Measurements from ENCODE around the gene PDXP.

DNA sequence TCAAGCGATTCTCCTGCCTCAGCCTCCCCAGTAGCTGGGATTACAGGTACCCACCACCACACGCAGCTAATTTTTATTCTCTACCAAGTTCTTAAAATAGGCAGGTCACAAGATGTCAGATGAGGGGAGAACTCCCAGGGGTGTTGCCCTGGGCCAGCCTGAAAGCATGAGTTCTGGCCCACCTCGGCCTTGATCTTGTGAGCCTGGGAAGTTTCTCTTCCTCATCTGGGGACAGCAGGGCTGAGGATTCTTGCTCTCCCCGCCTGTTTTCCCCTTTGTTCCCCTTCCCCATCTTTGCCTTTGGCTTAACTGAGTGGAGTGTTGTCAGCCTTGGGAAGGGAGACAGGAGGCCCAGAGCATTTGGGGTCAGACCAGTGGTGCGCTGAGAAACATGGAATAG, 3.5 kb downstream of the PDXP start:
- TF ChIP-seq, protein P1, sequence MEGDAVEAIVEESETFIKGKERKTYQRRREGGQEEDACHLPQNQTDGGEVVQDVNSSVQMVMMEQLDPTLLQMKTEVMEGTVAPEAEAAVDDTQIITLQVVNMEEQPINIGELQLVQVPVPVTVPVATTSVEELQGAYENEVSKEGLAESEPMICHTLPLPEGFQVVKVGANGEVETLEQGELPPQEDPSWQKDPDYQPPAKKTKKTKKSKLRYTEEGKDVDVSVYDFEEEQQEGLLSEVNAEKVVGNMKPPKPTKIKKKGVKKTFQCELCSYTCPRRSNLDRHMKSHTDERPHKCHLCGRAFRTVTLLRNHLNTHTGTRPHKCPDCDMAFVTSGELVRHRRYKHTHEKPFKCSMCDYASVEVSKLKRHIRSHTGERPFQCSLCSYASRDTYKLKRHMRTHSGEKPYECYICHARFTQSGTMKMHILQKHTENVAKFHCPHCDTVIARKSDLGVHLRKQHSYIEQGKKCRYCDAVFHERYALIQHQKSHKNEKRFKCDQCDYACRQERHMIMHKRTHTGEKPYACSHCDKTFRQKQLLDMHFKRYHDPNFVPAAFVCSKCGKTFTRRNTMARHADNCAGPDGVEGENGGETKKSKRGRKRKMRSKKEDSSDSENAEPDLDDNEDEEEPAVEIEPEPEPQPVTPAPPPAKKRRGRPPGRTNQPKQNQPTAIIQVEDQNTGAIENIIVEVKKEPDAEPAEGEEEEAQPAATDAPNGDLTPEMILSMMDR (IDR thresholded peaks at IDR 0.05; ENCODE audit: extremely low read depth in 1 of 2, insufficient read depth in 1 of 2, low read depth in 1 of 2, low read length in 2 of 2) = no peak
- TF ChIP-seq POLR2A (IDR thresholded peaks at IDR 0.05; ENCODE audit: low read depth, low read length) = no peak
- TF ChIP-seq EZH2 (IDR thresholded peaks at IDR 0.05; ENCODE audit: borderline replicate concordance, low read depth, low read length, severe bottlenecking) = no peak
- no peak for TF ChIP-seq POLR2AphosphoS5 (IDR thresholded peaks at IDR 0.05; ENCODE audit: insufficient read depth, low read depth, low read length)

Data from endothelial cell of umbilical vein (primary cell).